Measurements from ENCODE around the gene SHROOM2.

Gene SHROOM2

GRCh38 chrX:9947131-9947794 lies 161.0 kb downstream of the SHROOM2 start:
- no peak for DNase-seq (ENCODE audit: low read depth in 2 of 2)

DNA sequence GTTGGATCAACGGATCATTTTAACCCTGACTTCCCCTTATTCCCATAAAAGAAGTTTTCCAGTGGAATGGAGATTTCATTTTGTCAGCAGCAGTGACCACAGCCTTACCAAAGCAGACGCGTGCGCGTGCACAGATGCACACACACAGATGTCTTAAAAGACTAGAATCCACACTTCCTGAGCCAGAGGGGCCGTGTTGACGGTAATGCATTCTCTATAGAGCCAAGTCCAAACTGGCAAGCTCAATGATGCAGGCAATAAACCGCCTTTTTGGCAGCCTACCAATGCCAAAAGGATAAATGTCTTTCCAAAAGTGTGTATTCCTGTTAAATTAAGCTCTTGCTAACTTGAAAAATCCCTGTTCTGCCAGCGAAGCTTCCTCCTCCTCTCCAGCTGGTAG lies 162.2 kb downstream of the SHROOM2 start:
- DNase-seq (ENCODE audit: low read depth in 2 of 2), result no peak

DNA sequence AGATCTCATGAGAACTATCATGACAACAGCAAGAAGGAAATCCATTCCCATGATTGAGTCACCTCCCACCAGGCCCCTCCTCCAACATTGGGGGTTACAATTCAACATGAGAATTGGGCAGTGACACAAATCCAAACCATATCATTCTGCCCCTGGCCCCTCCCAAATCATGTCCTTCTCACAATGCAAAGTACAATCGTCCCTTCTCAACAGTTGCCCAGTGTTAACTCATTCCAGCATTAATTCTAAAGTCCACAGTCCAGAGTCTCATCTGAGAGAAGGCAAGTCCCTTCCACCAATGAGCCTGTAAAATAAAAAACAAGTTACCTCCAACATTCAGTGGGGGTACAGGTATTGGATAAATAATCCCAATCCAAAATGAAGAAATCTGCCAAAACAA lies 166.1 kb downstream of the SHROOM2 start:
- DNase-seq (ENCODE audit: low read depth in 2 of 2), result no peak

- DNase-seq (ENCODE audit: low read depth in 2 of 2), result no peak
Observed at GRCh38 chrX:9953396-9953795, 167.2 kb downstream of the SHROOM2 start.

- DNase-seq (ENCODE audit: low read depth in 2 of 2), result no peak
Observed at GRCh38 chrX:9955506-9955905, 169.3 kb downstream of the SHROOM2 start.

GRCh38 chrX:9957743-9958142 lies 171.5 kb downstream of the SHROOM2 start:
- no peak for DNase-seq (ENCODE audit: low read depth in 2 of 2)

DNA sequence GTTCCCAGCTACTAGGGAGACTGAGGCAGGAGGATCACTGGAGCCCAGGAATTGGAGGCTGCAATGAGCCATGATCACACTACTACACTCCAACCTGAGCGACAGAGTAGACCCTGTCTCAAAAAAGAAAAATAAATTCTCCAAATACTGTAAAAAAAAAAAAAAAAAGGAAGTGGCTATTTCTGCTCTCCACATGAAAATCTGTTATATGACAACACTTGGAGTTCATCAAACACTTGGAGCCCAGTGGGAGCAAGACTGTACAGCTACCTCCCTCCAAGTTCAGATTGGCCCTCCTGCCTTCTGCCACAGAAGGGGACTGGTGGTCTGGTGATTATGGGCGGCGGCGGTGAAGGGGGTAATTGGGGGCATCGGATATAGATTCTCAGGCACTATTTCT lies 172.0 kb downstream of the SHROOM2 start:
- DNase-seq (ENCODE audit: low read depth in 2 of 2), result no peak

DNA sequence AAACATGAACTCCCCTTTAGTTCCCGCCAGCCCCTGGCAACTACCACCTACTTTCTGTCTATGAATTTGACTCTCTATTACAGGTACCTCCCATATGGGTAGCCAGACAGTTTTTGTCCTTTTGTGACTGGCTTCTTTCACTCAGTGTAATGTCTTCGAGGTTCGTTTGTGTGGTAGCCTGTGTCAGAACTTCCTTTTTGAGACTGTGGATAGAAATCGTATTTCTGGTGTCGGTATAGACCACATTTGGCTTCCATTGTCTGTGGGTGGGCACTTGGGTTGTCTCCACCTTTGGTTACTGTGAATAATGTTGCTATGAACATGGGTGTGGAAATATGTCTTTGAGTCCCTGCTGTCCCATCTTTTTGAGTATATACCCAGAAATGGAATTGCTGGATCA lies 175.5 kb downstream of the SHROOM2 start:
- DNase-seq (ENCODE audit: low read depth in 2 of 2), result no peak

DNA sequence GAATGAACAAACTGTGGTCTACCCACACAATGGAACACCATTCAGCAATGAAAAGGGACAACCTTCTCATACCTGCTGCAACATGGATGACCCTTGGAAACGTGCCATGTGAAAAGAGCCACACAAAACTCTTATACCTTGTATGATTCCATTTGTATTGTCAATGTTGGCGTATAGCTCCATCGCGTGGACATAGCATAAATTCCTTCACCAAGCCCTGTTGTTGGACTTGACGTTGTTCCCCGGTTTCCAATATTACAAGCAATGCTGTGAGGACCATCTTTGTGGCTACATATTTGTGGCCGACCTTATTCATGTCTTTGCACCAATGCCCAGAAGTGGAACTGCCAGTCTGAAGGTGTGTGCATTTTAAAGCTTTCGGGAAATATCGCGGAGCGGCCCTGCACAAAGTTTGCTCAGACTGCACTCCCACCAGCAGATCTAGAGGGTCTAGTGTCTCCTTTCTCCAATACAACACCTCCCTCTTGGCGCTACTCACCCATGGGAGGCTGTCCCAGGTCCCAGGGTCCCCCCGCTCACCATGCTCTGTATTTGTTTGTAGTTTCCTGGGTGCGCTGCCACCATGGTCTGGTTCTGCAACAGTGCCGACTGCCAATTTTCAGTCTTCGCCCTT lies 180.7 kb downstream of the SHROOM2 start, which contains the start of gene CLDN34:
Gene CLDN34, plus strand, starts transcription at position 584 of the 634 bp plus-strand sequence. Its CDS starts 0 bp downstream, at position 584.
- DNase-seq (ENCODE audit: low read depth in 2 of 2), result no peak

DNA sequence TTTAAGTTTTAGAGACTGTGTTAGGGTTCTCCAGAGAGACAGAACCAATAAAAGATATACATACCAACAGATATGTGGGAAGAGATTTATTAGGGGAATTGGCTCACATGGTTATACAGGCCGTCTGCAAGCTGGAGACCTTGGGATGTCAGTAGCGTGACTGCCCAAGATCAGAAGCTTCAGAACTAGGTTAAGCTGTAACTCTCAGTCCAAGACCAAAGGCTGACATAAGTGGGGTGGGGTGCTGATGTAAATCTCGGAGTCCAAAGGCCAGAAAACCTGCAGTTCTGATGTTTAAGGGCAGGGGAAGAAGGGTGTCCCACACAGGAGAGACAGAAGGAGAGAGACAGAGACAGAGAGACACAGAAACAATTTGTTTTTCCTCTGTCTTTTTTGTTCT lies 191.4 kb downstream of the SHROOM2 start:
- DNase-seq (ENCODE audit: low read depth in 2 of 2), result no peak

DNA sequence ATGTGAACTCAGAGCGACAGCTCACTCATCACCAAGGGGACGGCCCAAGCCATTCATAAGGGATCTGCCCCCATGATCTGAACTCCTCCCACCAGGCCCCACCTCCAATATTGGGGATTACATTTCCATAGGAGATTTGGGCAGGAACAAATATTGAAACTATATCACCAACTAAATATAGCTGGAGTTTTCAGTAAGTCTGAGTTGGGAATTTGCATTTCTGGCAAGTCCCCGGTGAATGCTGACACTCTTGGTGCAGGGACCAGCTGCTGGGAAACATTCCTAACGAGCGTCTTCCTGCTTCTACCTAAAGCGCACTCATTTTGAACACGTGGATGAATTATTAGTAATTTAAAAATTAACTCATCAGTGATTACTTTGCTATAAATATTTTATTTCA lies 194.2 kb downstream of the SHROOM2 start:
- no peak for DNase-seq (ENCODE audit: low read depth in 2 of 2)

DNA sequence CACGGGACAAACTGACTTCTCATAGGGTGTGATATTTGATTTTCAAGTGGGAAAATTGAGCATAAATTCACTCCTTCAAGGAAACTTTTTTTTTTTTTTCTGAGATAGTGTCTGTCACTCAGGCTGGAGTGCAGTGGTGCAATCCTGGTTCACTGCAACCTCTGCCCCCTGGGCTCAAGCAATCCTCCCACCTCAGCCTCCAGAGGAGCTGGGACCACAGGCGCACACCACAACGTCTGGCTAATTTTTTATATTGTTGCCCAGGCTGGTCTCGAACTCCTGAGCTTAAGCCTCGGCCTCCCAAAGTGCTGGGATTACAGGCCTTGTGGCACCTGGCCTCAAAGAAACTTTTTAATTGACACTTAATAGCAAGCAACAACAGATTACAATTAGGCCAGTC lies 194.7 kb downstream of the SHROOM2 start:
- DNase-seq (ENCODE audit: low read depth in 2 of 2), result no peak

DNA sequence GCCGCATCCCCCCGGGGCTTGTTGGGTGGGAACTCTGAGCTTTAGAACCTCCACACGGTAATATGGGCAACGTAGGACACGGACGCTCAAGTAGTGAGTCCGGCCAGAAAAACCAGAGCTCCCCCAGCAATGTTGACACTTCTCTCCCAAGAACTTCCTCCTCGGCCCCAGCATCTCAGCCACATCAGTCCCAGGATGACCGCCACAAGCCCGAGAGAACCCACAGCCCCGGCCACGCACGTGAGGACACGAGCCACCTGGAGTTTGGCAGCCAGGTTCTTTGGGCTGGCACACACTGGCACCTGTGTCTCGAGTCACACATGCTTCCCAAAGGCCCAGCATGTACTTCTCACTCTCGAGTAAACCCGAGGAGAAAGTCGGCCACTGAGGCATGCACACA lies 197.2 kb downstream of the SHROOM2 start:
- no peak for DNase-seq (ENCODE audit: low read depth in 2 of 2)

- DNase-seq (ENCODE audit: low read depth in 2 of 2), result no peak
Observed at GRCh38 chrX:9983846-9984245, 197.6 kb downstream of the SHROOM2 start.

DNA sequence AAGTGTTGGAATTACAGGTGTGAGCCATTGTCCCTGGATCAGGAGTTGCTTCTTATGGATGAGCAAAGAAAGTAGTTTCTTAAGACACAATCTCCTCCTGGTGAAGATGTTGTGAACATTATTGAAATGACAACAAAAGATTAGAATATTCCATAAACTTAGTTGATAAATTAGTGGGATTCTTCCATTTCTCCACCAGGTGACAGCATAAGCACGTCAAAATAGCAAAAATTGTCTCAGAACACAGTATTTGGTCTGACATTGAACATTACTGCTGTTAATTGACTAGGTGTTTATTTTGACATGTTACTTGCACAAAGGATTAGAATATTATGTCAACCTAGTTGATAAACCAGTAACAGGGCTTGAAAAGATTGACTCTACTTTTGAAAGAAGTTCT lies 202.5 kb downstream of the SHROOM2 start:
- DNase-seq (ENCODE audit: low read depth in 2 of 2), result no peak

DNA sequence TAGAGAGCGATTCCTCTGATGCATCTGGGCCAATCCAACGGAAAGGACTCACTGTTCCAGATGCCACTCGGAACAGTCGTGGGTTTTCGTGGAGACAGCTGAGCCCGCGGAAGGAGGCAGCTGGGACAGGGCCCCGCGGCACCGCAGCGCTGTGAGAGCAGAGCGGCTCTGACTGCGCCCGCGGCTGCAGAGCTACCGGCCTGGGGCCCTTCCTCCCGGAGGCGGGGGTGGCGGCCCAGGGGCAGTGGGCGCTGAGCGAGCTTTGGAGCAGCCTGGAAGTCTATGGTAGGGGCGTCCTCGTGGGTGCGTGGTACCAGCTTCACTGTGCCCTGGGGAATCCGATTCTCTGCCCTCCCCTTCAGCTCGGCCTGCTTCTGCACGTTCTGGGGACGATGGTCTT lies 205.8 kb downstream of the SHROOM2 start:
- DNase-seq (ENCODE audit: low read depth in 2 of 2), result no peak

DNA sequence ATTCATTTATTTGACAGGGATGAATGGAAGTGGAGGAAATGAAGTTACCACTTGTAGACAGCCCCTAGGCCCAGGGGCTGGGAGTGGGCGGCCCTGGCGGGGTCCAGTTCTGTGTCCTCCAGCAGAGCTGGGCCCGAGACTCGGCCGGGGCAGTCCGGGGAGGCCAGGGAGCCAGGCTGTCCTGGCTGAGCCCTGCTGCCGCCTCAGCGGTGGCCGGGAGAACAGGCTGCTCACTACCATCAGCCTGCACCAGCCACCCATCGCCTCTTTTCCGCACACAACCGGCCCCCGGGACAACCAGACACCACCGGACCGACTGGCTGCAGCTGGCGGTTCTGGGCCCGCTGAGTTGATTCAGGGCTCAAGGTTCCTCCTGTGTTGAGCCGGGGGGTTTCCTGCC lies 206.5 kb downstream of the SHROOM2 start:
- DNase-seq (ENCODE audit: low read depth in 2 of 2), result no peak

- peak; percentile 48 to 51 for DNase-seq (ENCODE audit: low read depth in 2 of 2)
Observed at GRCh38 chrX:9995855-9996339, 209.7 kb downstream of the SHROOM2 start.

DNA sequence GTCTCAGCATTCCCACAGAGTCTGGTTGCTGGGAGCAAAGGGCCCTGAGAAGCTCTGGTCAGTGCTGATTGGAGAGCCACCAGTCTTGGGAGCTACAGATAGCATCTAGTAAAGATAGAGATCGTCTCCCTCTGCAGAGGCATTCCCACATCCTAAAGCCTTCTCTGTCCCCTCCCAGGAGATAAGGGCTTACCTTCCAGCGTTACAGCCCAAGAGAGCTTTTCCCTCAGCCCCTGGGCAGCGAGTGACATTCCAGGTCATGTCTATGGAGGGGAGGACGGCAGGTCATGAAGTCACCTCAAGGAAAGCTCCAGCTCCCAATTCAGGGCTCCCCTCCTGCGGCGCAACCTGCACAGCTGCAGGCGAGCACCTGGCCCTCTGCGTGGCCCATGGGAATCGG lies 210.8 kb downstream of the SHROOM2 start:
- no peak for DNase-seq (ENCODE audit: low read depth in 2 of 2)

DNA sequence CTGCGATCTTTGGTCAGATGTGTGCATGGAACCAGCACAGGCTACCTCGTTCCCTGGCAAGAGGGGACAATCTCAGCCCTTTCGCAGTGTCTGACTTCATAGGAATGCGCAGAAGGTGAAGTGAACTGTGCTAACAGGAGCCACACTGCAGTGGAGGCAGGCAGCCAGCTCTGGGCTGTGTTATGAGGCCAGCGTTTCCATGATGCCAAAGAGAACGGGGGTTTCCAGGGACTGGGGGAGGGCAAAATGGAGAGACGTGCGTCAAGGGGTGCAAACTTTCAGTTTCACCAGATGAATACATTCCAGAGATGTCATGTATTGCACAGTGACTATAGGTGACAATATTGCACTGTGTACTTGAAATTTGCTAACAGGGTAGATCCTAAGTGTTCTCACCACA lies 211.3 kb downstream of the SHROOM2 start:
- no peak for DNase-seq (ENCODE audit: low read depth in 2 of 2)

Measured in stimulated activated CD8-positive, alpha-beta memory T cell treated with anti-CD3 and anti-CD28 coated beads, Interleukin-7, amount 100 ng/mL, for 4 hours (primary cell).